OCI-LY7 (cell line): ENCODE measurements around the gene FREY1. TPM values are rescaled to one million over a fixed set of nuclear protein-coding genes. Genes with fewer than 3 reads are reported as not detected.

ENCODE experiments used
- BruUV-seq: library from RNA; stranded (reverse); fragments of 400-500 nt; replicated peaks from 2 replicates; lab custom pipeline; 2021; lab: Mats Ljungman, UMichigan
- CTCF ChIA-PET: fragments of 300-600 bp; sonication (Branson Sonifier 250); formaldehyde crosslinking; loops from one replicate; lab custom pipeline; 2022; ENCODE audit warnings: antibody characterized with exemption; ENCODE audit not compliant: unreplicated experiment; lab: Charles Lee
- POLR2A ChIA-PET: fragments of 300-600 bp; sonication (Branson Sonifier 250); formaldehyde crosslinking; loops from one replicate; lab custom pipeline; 2022; ENCODE audit warnings: antibody characterized with exemption; lab: Charles Lee
- DNase-seq: peaks from one replicate; pipeline ENCODE4 v3.0.0-alpha.2; 2015; ENCODE audit warnings: low spot score
- H2AFZ ChIP-seq: fragments of 200-600 bp; sonication (generic), shearing (Covaris generic); 2 replicates; pipeline ENCODE4 v1.6.1; 2014; ENCODE audit warnings: mild to moderate bottlenecking, antibody characterized with exemption, low read length, moderate library complexity
- H3K27ac ChIP-seq: fragments of 200-600 bp; sonication (generic); 2 replicates; pipeline ENCODE4 v1.5.1; 2014; ENCODE audit warnings: mixed run types, low read depth, mild to moderate bottlenecking, moderate library complexity, low read length, inconsistent platforms; ENCODE audit not compliant: poor library complexity, severe bottlenecking
- H3K36me3 ChIP-seq: fragments of 200-600 bp; sonication (generic); 2 replicates; pipeline ENCODE4 v1.6.1; 2014; ENCODE audit warnings: mild to moderate bottlenecking, antibody characterized with exemption, low read length, moderate library complexity, mixed read lengths; ENCODE audit not compliant: insufficient read depth
- H3K4me1 ChIP-seq: fragments of 200-600 bp; sonication (generic); 2 replicates; pipeline ENCODE4 v1.5.1; 2014; ENCODE audit warnings: mild to moderate bottlenecking, low read length; ENCODE audit not compliant: insufficient read depth, poor library complexity, severe bottlenecking
- H3K4me2 ChIP-seq: fragments of 200-600 bp; sonication (generic); 2 replicates; pipeline ENCODE4 v1.6.1; 2014; ENCODE audit warnings: mild to moderate bottlenecking, low read length
- H3K4me3 ChIP-seq: fragments of 200-600 bp; sonication (generic); 2 replicates; pipeline ENCODE4 v1.5.1; 2014; ENCODE audit warnings: mild to moderate bottlenecking, low read depth, low read length; ENCODE audit not compliant: poor library complexity, severe bottlenecking
- H3K79me2 ChIP-seq: fragments of 200-600 bp; sonication (generic); 2 replicates; pipeline ENCODE4 v1.6.1; 2016; ENCODE audit warnings: low read depth, mild to moderate bottlenecking, low read length, moderate library complexity, mixed read lengths; ENCODE audit not compliant: insufficient read depth
- H3K9me2 ChIP-seq: fragments of 200-600 bp; sonication (generic); 2 replicates; pipeline ENCODE4 v1.6.1; 2016; ENCODE audit warnings: mild to moderate bottlenecking, low read length, mixed read lengths; ENCODE audit not compliant: insufficient read depth
- H3K9me3 ChIP-seq: fragments of 200-600 bp; sonication (generic); 2 replicates; pipeline ENCODE4 v1.6.1; 2014; ENCODE audit warnings: mild to moderate bottlenecking, mixed run types, low read length, mixed read lengths
- H4K20me1 ChIP-seq: fragments of 200-600 bp; sonication (generic); 2 replicates; pipeline ENCODE4 v1.6.1; 2014; ENCODE audit warnings: mild to moderate bottlenecking, antibody characterized with exemption, low read length, moderate library complexity, mixed read lengths; ENCODE audit not compliant: insufficient read depth
- EZH2phosphoT487 ChIP-seq: fragments of 200-600 bp; sonication (generic); IDR thresholded peaks from 2 replicates; pipeline ENCODE4 v1.6.1; 2018; ENCODE audit warnings: low read depth, borderline replicate concordance, mild to moderate bottlenecking, mixed run types, antibody characterized with exemption, low read length, moderate library complexity, mixed read lengths
- intact Hi-C: fragments of 100-400 bp; cut with micrococcal nuclease; formaldehyde crosslinking; loops from one replicate; pipeline ENCODE4 v1.10.0; 2022; ENCODE audit not compliant: unreplicated experiment
- total RNA-seq, 2 experiments: library from RNA; depleted of rRNA in 1 of 2; stranded (reverse); fragments of >200 nt in 1 of 2; shearing (Covaris generic) in 1 of 2; gene quantifications; 2 replicates each; pipeline ENCODE4 v1.2.3, GENCODE V29; 2014 to 2022
- TF ChIP-seq, protein P1 (sequence below): fragments of 200-600 bp; sonication (generic); conservative IDR thresholded peaks from 2 replicates; pipeline ENCODE4 v1.5.1; 2014; ENCODE audit warnings: mild to moderate bottlenecking, antibody characterized with exemption, low read length, moderate library complexity, mixed read lengths

FREY1 gene
- total RNA-seq, 2 experiments from 2014 or later: 3.3 to 3.7 TPM

DNA sequence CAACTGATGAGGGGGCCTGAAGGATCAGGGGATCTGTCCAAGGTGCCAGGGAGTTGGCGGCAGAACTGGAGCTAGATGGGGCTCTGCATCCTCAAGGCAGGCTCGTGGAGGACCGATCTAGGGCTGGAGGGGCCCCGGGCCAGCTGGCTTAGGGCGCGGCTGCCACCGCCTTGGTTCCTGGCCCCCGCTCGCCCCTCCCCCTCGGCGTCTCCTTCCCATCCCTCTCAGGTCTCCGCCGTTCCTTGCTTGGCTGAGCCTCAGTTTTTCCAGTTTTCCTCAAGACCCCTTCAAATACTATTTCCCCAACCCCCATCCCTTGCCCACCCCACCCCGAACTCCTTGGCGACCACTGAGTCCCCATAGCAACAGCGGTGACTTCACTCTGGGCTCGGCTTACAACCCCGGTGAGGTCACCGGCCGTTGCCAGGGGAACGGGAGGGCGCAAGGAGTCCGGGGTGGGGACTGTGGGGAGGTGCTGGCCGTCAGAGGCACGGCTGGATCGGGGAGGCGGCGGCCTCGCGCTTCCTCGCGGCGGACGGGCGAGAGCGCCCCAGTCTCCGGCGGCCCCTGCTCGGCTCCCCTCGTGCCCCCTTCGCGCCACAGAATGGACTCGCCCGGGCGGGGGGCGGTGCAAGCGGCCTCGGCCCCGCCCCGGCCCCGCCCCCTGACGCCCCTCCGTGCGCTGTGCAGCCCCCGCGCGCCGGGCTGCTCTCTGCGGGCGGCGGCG is 7.5 kb downstream of the FREY1 start:
- Histone ChIP-seq H3K4me2 (peak overlapping the region; percentile 71), H3K9me2 (no peaks in the 10 kb centered on the region), H4K20me1 (no peaks in the 10 kb centered on the region), H2AFZ (peak overlapping the region; percentile 82; the same call in 1 of the 2 replicates), H3K79me2 (no peaks in the 10 kb centered on the region), H3K4me3 (peak overlapping the region; percentile 69), H3K4me1 (peaks cover 13% of the 10 kb centered on the region), H3K9me3 (no peaks in the 10 kb centered on the region), H3K27ac (no peak overlapping the region), H3K36me3 (no peaks in the 10 kb centered on the region)
- CTCF ChIA-PET: interaction anchor here (0.6 to 1.1 kb wide), 3 partner anchors 18 to 83 kb away, joined by 3 read pairs; partner anchors contain the start of gene PEX16
- peak; percentile 76 for DNase-seq
- TF ChIP-seq, protein P1, sequence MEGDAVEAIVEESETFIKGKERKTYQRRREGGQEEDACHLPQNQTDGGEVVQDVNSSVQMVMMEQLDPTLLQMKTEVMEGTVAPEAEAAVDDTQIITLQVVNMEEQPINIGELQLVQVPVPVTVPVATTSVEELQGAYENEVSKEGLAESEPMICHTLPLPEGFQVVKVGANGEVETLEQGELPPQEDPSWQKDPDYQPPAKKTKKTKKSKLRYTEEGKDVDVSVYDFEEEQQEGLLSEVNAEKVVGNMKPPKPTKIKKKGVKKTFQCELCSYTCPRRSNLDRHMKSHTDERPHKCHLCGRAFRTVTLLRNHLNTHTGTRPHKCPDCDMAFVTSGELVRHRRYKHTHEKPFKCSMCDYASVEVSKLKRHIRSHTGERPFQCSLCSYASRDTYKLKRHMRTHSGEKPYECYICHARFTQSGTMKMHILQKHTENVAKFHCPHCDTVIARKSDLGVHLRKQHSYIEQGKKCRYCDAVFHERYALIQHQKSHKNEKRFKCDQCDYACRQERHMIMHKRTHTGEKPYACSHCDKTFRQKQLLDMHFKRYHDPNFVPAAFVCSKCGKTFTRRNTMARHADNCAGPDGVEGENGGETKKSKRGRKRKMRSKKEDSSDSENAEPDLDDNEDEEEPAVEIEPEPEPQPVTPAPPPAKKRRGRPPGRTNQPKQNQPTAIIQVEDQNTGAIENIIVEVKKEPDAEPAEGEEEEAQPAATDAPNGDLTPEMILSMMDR: no peak
- TF ChIP-seq EZH2phosphoT487: no peak
- POLR2A ChIA-PET: interaction anchor here (0.5 kb wide), 1 partner anchor 33 kb away, joined by 5 read pairs; no protein-coding TSS in a partner anchor
- no TSS peak for BruUV-seq
- intact Hi-C loops: no loop called here

DNA sequence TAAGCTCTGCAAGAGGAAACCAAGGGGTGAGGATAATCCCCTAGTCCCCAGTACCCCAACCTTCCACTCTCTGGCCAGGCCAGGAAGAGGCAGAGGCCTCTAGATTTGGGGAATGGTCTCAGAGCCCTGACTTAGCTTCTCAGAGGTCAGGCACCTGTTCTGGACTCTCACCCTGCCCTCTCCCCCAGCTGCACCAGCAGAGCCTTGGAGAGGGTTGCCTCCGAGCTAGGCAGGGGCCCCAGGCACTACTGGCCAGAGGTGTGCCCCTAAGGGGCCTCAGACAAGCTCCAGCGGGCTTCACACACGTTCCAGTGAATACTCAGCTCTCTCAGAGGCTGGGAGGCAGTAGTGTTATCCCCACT is 8.0 kb downstream of the FREY1 start:
- no peaks in the 10 kb centered on the region for H3K9me2 ChIP-seq
- no TSS peak for BruUV-seq
- H3K36me3 ChIP-seq: no peaks in the 10 kb centered on the region
- no peak overlapping the region for H3K27ac ChIP-seq
- peak overlapping the region; percentile 82; the same call in 1 of the 2 replicates for H2AFZ ChIP-seq
- no peaks in the 10 kb centered on the region for H3K9me3 ChIP-seq
- H3K4me1 ChIP-seq: peaks cover 13% of the 10 kb centered on the region
- no peaks in the 10 kb centered on the region for H3K79me2 ChIP-seq
- no peak for TF ChIP-seq EZH2phosphoT487
- TF ChIP-seq, protein P1: no peak
- peak overlapping the region; percentile 71 for H3K4me2 ChIP-seq
- CTCF ChIA-PET: interaction anchor here (0.6 to 1.1 kb wide), 2 partner anchors 19 to 82 kb away, joined by 3 read pairs; partner anchors contain the start of gene PEX16
- H3K4me3 ChIP-seq: peak overlapping the region; percentile 69
- DNase-seq: no peak
- POLR2A ChIA-PET: interaction anchor here (0.5 kb wide), 1 partner anchor 33 kb away, joined by 5 read pairs; no protein-coding TSS in a partner anchor
- intact Hi-C loops: no loop called here
- no peaks in the 10 kb centered on the region for H4K20me1 ChIP-seq

DNA sequence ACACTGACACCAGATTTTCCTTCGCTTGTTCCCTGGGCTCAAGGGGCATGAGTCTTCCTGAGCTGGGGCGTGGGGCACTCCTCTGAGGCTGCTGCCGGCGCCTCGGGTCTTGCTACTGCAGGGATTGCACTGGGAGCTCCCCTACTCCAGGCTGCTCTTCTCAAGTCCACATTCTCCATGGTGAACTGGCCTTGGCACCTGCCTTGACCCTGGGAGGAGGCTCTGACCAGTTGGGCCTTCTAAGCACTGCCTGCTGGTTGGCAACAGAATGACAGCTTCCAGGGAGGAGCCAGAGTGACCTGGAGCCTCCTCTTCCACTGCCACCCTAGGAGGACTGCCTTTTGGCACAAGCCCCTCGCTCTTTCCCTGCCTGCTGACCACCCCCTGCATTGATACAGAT is 9.5 kb downstream of the FREY1 start:
- Histone ChIP-seq H3K36me3 (no peaks in the 10 kb centered on the region), H3K9me3 (no peaks in the 10 kb centered on the region), H3K27ac (no peak overlapping the region), H2AFZ (no peak overlapping the region), H3K4me2 (no peak overlapping the region), H3K4me1 (peaks cover 13% of the 10 kb centered on the region), H3K9me2 (no peaks in the 10 kb centered on the region), H3K79me2 (no peaks in the 10 kb centered on the region), H4K20me1 (no peaks in the 10 kb centered on the region), H3K4me3 (no peak overlapping the region)
- intact Hi-C loops: no loop called here
- ChIA-PET POLR2A (no interaction called here), CTCF (no interaction called here)
- TF ChIP-seq EZH2phosphoT487: no peak
- TF ChIP-seq, protein P1: no peak
- no TSS peak for BruUV-seq
- no peak for DNase-seq
